HepG2 (cell line): ENCODE data around the gene CDC42SE1. TPM values are rescaled to one million over a fixed set of nuclear protein-coding genes. Genes with fewer than 3 reads are reported as not detected.

ENCODE experiments used
- ARNT2 ChIP-seq: sonication (generic); formaldehyde crosslinking; IDR thresholded peaks from 2 replicates; pipeline ENCODE4 v1.8.0; 2022; ENCODE audit warnings: mild to moderate bottlenecking, low read depth, missing genetic modification reagents, moderate library complexity
- BORCS8-MEF2B ChIP-seq: sonication (generic); formaldehyde crosslinking; IDR thresholded peaks from 2 replicates; pipeline ENCODE4 v1.8.0; 2022; ENCODE audit warnings: mild to moderate bottlenecking, missing genetic modification reagents
- CREM ChIP-seq, 2 experiments: sonication (generic) in 1 of 2; formaldehyde crosslinking in 1 of 2; IDR thresholded peaks; 2 replicates each; pipeline versions ENCODE4 v1.4.0 to v1.6.1; 2016 to 2020; ENCODE audit warnings: antibody characterized with exemption in 1 of 2, mild to moderate bottlenecking in 1 of 2, missing genetic modification reagents in 1 of 2
- ELF3 ChIP-seq: IDR thresholded peaks from 2 replicates; pipeline ENCODE4 v1.6.1; 2016; ENCODE audit warnings: missing genetic modification reagents, missing compliant biosample characterization
- EP300 ChIP-seq, 3 experiments: sonication (generic) in 1 of 3; formaldehyde crosslinking in 1 of 3; IDR thresholded peaks; 2 replicates each; pipeline versions ENCODE4 v1.5.1 to v1.6.1; 2011 to 2020; ENCODE audit warnings: low read depth in 2 of 3, low read length in 2 of 3, borderline replicate concordance in 1 of 3, improper control_type of control experiment in 1 of 3, mild to moderate bottlenecking in 1 of 3, missing genetic modification reagents in 1 of 3, moderate library complexity in 1 of 3
- ESRRA ChIP-seq: sonication (generic); formaldehyde crosslinking; IDR thresholded peaks from 2 replicates; pipeline ENCODE4 v1.5.1; 2020; ENCODE audit warnings: mild to moderate bottlenecking, low read depth, missing genetic modification reagents
- GMEB1 ChIP-seq: sonication (generic); formaldehyde crosslinking; IDR thresholded peaks from 2 replicates; pipeline ENCODE4 v1.5.1; 2020; ENCODE audit warnings: missing genetic modification reagents, mild to moderate bottlenecking, borderline replicate concordance
- KDM1A ChIP-seq: IDR thresholded peaks from 2 replicates; pipeline ENCODE4 v1.6.1; 2016; ENCODE audit warnings: missing compliant biosample characterization
- KMT2A ChIP-seq: sonication (generic); formaldehyde crosslinking; IDR thresholded peaks from 2 replicates; pipeline ENCODE4 v1.4.0; 2020; ENCODE audit warnings: missing genetic modification reagents
- MYNN ChIP-seq: sonication (generic); formaldehyde crosslinking; IDR thresholded peaks from 2 replicates; pipeline ENCODE4 v1.4.0; 2020; ENCODE audit warnings: mild to moderate bottlenecking, low read depth, missing genetic modification reagents
- SNAPC2 ChIP-seq: sonication (generic); formaldehyde crosslinking; IDR thresholded peaks from 2 replicates; pipeline ENCODE4 v1.8.1; 2022; ENCODE audit warnings: mild to moderate bottlenecking, missing genetic modification reagents
- SNAPC4 ChIP-seq: sonication (generic); formaldehyde crosslinking; IDR thresholded peaks from 2 replicates; pipeline ENCODE4 v1.4.0; 2020; ENCODE audit warnings: mild to moderate bottlenecking, missing genetic modification reagents
- STAT5B ChIP-seq: sonication (generic); formaldehyde crosslinking; IDR thresholded peaks from 2 replicates; pipeline ENCODE4 v1.4.0; 2020; ENCODE audit warnings: missing genetic modification reagents
- ZEB1 ChIP-seq: IDR thresholded peaks from 2 replicates; pipeline ENCODE4 v1.6.1; 2012; ENCODE audit warnings: mild to moderate bottlenecking, low read depth, inconsistent platforms; ENCODE audit not compliant: insufficient replicate concordance
- ZNF205 ChIP-seq: IDR thresholded peaks from 2 replicates; pipeline ENCODE4 v1.6.1; 2018; ENCODE audit warnings: missing biosample characterization, missing genetic modification reagents
- ZNF264 ChIP-seq: sonication (generic); formaldehyde crosslinking; IDR thresholded peaks from 2 replicates; pipeline ENCODE4 v1.4.0; 2020; ENCODE audit warnings: missing genetic modification reagents
- ZNF451 ChIP-seq: sonication (generic); formaldehyde crosslinking; IDR thresholded peaks from 2 replicates; pipeline ENCODE4 v1.5.0; 2020; ENCODE audit warnings: mild to moderate bottlenecking, missing genetic modification reagents
- ZNF790 ChIP-seq: sonication (generic); formaldehyde crosslinking; IDR thresholded peaks from 2 replicates; pipeline ENCODE4 v1.8.0; 2022; ENCODE audit warnings: missing genetic modification reagents, mild to moderate bottlenecking, borderline replicate concordance
- ZNF891 ChIP-seq: sonication (generic); formaldehyde crosslinking; IDR thresholded peaks from 2 replicates; pipeline ENCODE4 v1.5.0; 2020; ENCODE audit warnings: mild to moderate bottlenecking, missing genetic modification reagents
- polyA plus RNA-seq, 8 experiments: library from polyadenylated mRNA; depleted of rRNA in 3 of 8; stranded (reverse) in 7 of 8; unstranded in 1 of 8; fragments of >200 nt; fragmentation: Illumina TruSeq in 4 of 8; extraction: Trizol in 4 of 8; gene quantifications; 2 replicates each; pipeline versions ENCODE4 v1.2.1 to v1.2.3, GENCODE V29; 2011 to 2016; ENCODE audit warnings: low read depth in 4 of 8, missing spikeins in 1 of 8, mixed read lengths in 1 of 8; ENCODE audit not compliant: insufficient read depth in 1 of 8
- total RNA-seq, 5 experiments: library from RNA; depleted of rRNA; stranded (reverse); fragments of >200 nt; fragmentation: Illumina TruSeq; extraction: Trizol; gene quantifications; 2 replicates each; pipeline ENCODE4 v1.2.3, GENCODE V29; 2016; ENCODE audit warnings: low read depth in 1 of 5

CDC42SE1 gene
- total and polyA plus RNA-seq, 2 of the 13 experiments (the other 11 are each of a cell fraction or from before 2014, with no cell fraction given), result 17.6 to 17.9 TPM

- 0 out of 2 replicates have a peak, but pooled peaks have one; percentile 49 for TF ChIP-seq SNAPC4 (CRISPR knock-in tag)
- peak; percentile 47; the same call in 1 of the 2 replicates for TF ChIP-seq KMT2A
- TF ChIP-seq ARNT2 (CRISPR knock-in tag), result 0 out of 2 replicates have a peak, but pooled peaks have one; percentile 30
- no peak for TF ChIP-seq MYNN (CRISPR knock-in tag)
- TF ChIP-seq SNAPC2, result 0 out of 2 replicates have a peak, but pooled peaks have one; percentile 37
- TF ChIP-seq ZNF205 (CRISPR knock-in tag), result peak; percentile 39
- 0 out of 2 replicates have a peak, but pooled peaks have one; percentile 32 for TF ChIP-seq BORCS8-MEF2B (CRISPR knock-in tag)
- no peak for TF ChIP-seq ZNF790 (CRISPR knock-in tag)
- TF ChIP-seq STAT5B, result no peak
- peak; percentile 66 to 87; a peak in 3 of 4 replicates for TF ChIP-seq EP300 (IDR thresholded peaks at IDR 0.05; ENCODE audit: low read depth in 2 of 2, low read length in 2 of 2)
- peak; percentile 68; the same call in 1 of the 2 replicates for TF ChIP-seq EP300 (CRISPR knock-in tag; IDR thresholded peaks at IDR 0.05; ENCODE audit: borderline replicate concordance)
- TF ChIP-seq KDM1A (CRISPR knock-in tag), result peak; percentile 75; the same call in 1 of the 2 replicates
- peak; percentile 90 for TF ChIP-seq ZNF264 (CRISPR knock-in tag)
- TF ChIP-seq ELF3, result peak; percentile 72
- TF ChIP-seq ZEB1, result peak; percentile 67
- TF ChIP-seq GMEB1 (CRISPR knock-in tag), result peak; percentile 68; the same call in 1 of the 2 replicates
- no peak for TF ChIP-seq ZNF451 (CRISPR knock-in tag)
- TF ChIP-seq ESRRA (CRISPR knock-in tag), result peak; percentile 64; the same call in 1 of the 2 replicates
- TF ChIP-seq CREM (IDR thresholded peaks at IDR 0.05), result peak; percentile 79
- TF ChIP-seq CREM (CRISPR knock-in tag; IDR thresholded peaks at IDR 0.05), result no peak
- no peak for TF ChIP-seq ZNF891 (CRISPR knock-in tag)
These were observed 46.5 kb downstream of the CDC42SE1 start (continued) for GRCh38 chr1:151012684-151013471.
